ENCODE data around the gene ADAMTSL2.

The ADAMTSL2 gene

GRCh38 chr9:133532937-133533668 lies 1.4 kb upstream of the ADAMTSL2 start:
- TF ChIP-seq, protein P1, sequence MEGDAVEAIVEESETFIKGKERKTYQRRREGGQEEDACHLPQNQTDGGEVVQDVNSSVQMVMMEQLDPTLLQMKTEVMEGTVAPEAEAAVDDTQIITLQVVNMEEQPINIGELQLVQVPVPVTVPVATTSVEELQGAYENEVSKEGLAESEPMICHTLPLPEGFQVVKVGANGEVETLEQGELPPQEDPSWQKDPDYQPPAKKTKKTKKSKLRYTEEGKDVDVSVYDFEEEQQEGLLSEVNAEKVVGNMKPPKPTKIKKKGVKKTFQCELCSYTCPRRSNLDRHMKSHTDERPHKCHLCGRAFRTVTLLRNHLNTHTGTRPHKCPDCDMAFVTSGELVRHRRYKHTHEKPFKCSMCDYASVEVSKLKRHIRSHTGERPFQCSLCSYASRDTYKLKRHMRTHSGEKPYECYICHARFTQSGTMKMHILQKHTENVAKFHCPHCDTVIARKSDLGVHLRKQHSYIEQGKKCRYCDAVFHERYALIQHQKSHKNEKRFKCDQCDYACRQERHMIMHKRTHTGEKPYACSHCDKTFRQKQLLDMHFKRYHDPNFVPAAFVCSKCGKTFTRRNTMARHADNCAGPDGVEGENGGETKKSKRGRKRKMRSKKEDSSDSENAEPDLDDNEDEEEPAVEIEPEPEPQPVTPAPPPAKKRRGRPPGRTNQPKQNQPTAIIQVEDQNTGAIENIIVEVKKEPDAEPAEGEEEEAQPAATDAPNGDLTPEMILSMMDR (conservative IDR thresholded peaks at IDR 0.05), result peak; percentile 83
- TF ChIP-seq ZFX (IDR thresholded peaks at IDR 0.05), result no peak
- H3K27ac ChIP-seq, result no peak overlapping the region

- H3K27ac ChIP-seq, result no peak overlapping the region
- TF ChIP-seq, protein P1 (conservative IDR thresholded peaks at IDR 0.05), result no peak
- TF ChIP-seq ZFX (IDR thresholded peaks at IDR 0.05), result no peak
These were observed 647 bp upstream of the ADAMTSL2 start for GRCh38 chr9:133533857-133534256.

GRCh38 chr9:133535306-133535877 lies 888 bp downstream of the ADAMTSL2 start:
- TF ChIP-seq, protein P1 (conservative IDR thresholded peaks at IDR 0.05), result no peak
- TF ChIP-seq ZFX (IDR thresholded peaks at IDR 0.05), result no peak
- H3K27ac ChIP-seq, result no peak overlapping the region

- no peak overlapping the region for H3K27ac ChIP-seq
- TF ChIP-seq, protein P1 (conservative IDR thresholded peaks at IDR 0.05), result no peak
- no peak for TF ChIP-seq ZFX (IDR thresholded peaks at IDR 0.05)
These were observed 1.6 kb downstream of the ADAMTSL2 start for GRCh38 chr9:133536080-133536479.

- TF ChIP-seq, protein P1 (conservative IDR thresholded peaks at IDR 0.05), result no peak
- TF ChIP-seq ZFX (IDR thresholded peaks at IDR 0.05), result no peak
- no peak overlapping the region for H3K27ac ChIP-seq
These were observed 2.0 kb downstream of the ADAMTSL2 start for GRCh38 chr9:133536536-133536935.

DNA sequence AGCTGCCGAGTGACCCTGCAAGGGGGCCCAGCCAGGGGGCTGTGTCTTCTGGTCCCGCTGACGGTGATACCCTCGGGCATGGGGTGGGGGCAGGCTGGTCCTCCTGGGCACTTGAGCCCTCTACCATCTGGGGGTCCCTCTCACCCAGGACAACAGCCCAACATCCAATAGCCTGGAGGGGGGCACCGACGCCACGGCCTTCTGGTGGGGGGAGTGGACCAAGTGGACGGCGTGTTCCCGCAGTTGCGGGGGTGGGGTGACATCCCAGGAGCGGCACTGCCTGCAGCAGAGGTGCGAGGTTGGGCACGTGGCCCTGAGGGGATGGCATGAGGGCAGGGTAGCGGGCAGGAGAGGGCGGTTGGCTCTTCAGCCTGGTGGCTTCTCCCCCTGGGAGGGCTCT lies 2.8 kb downstream of the ADAMTSL2 start:
- no peak for TF ChIP-seq ZFX (IDR thresholded peaks at IDR 0.05)
- TF ChIP-seq, protein P1 (conservative IDR thresholded peaks at IDR 0.05), result no peak
- H3K27ac ChIP-seq, result no peak overlapping the region

DNA sequence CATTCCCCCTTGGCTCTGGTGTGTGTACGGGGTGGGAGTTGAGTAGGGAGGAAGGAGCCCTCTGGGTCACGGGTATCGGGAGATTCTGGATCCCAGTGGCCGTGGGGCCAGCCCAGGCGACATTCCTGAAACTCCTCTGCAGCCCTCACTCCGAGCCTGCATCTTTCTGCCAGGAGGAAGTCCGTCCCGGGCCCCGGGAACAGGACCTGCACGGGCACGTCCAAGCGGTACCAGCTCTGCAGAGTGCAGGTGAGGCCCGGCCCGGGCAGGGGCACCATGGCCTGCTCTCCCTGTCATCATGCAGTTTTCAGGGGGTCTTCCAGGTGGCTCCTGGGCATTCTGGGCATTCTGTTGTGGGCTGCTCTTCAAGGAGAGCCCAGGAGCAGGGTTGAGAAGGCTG lies 3.7 kb downstream of the ADAMTSL2 start:
- TF ChIP-seq ZFX (IDR thresholded peaks at IDR 0.05), result no peak
- TF ChIP-seq, protein P1 (conservative IDR thresholded peaks at IDR 0.05), result no peak
- no peak overlapping the region for H3K27ac ChIP-seq
